GM12872 (cell line): ENCODE measurements around the gene PRRC2B.

Source experiments
- TF ChIP-seq, protein P1 (sequence below): IDR thresholded peaks from 3 replicates; pipeline ENCODE4 v1.5.1; 2011; ENCODE audit warnings: low read depth, mild to moderate bottlenecking, low read length, moderate library complexity; ENCODE audit not compliant: insufficient read depth

Gene PRRC2B

DNA sequence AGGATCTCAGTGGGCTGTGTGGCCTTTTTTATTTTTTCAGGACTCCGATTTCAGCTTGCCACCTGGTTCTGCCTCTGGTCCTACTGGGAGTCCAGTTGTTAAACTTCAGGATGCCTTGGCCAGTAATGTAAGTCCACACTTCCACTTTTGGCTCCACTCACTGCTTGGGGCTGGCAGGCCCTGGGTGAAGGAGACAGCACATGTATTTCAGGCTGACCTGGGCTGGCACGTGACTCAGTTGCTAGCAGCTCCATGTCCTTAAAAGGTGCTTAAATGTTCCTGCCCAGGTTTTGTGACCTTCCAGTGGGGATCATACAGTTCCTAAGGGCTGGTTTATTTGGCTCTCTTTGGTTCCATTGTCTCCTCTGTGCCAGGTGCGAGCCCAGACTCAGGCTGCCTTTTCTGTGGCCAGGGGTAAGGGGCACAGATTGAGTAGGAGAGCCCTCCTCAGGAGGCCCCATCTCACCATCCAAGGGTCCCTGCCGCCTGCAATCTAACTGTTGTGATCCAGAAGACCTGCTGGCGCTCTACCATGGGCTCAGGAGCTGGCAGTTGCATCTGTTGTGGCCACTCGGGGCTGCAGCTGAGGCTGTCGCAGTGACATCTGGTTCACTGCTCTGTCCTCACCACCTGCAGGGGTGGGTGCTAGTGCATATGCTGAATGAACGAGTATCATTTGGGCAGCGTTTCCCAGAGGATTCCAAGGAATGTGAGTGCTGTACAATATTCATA, 89.6 kb downstream of the PRRC2B start:
- TF ChIP-seq, protein P1, sequence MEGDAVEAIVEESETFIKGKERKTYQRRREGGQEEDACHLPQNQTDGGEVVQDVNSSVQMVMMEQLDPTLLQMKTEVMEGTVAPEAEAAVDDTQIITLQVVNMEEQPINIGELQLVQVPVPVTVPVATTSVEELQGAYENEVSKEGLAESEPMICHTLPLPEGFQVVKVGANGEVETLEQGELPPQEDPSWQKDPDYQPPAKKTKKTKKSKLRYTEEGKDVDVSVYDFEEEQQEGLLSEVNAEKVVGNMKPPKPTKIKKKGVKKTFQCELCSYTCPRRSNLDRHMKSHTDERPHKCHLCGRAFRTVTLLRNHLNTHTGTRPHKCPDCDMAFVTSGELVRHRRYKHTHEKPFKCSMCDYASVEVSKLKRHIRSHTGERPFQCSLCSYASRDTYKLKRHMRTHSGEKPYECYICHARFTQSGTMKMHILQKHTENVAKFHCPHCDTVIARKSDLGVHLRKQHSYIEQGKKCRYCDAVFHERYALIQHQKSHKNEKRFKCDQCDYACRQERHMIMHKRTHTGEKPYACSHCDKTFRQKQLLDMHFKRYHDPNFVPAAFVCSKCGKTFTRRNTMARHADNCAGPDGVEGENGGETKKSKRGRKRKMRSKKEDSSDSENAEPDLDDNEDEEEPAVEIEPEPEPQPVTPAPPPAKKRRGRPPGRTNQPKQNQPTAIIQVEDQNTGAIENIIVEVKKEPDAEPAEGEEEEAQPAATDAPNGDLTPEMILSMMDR, result no peak

- TF ChIP-seq, protein P1, result no peak
These were observed 90.2 kb downstream of the PRRC2B start for GRCh38 chr9:131484051-131484445.

GRCh38 chr9:131484560-131485185, 90.8 kb downstream of the PRRC2B start:
- TF ChIP-seq, protein P1, result no peak

- TF ChIP-seq, protein P1, result no peak
These were observed 91.3 kb downstream of the PRRC2B start for GRCh38 chr9:131485206-131485605.

- TF ChIP-seq, protein P1, result no peak
These were observed 92.0 kb downstream of the PRRC2B start for GRCh38 chr9:131485728-131486422.

DNA sequence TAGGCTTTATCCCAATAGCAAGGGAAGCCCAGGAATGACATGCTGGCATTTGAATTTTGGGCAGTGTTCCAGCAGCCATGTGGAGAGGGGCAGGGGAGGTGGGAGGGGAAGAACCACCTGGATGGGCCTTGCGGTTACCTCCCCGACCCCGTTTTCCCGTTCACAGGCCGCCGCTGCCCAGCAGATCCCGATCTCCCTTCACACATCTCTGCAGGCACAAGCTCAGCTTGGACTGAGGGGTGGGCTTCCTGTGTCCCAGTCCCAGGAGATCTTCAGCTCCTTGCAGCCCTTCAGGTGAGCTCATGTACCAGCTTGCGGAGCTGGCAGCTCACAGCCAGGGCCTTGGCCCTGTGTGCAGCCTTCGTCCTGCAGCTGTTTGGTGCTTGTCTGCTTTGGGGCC, 93.1 kb downstream of the PRRC2B start:
- TF ChIP-seq, protein P1, result no peak

GRCh38 chr9:131487621-131488031, 93.7 kb downstream of the PRRC2B start:
- TF ChIP-seq, protein P1, result no peak
